Measurements from ENCODE around the gene TTLL10. TPM values are rescaled to one million over a fixed set of nuclear protein-coding genes. Genes with fewer than 3 reads are reported as not detected.

The TTLL10 gene
- total and polyA plus RNA-seq, 2 of the 4 experiments (the other 2 are of a cell fraction), result not detected

DNA sequence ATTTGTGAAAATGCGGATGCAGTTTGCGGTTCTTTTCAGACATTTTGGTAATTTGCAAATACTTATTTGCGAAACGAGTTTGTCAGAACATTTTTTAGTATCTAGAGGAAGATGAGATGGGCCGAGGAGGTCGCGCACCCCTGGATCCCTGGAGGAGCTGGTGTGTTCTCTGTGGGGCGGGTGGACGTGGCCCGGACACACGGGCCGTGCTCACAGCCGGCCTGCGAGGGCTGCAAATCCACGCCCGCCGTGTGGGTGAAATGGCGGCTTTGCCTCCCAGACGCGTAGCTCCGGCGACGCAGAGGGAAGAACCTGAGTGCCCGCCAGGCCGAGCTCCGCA is 9.3 kb upstream of the TTLL10 start:
- ATAC-seq (ENCODE audit: low read depth), result no peak
- WGBS, 2 experiments (ENCODE audit: extremely low coverage in 2 of 2, insufficient read length in 1 of 2), result 69% methylated on average over 22 of the region's 26 CpGs; no CpG with 5 or more reads in 1 of the 2 experiments
- H3K27me3 ChIP-seq (ENCODE audit: control insufficient read depth, insufficient read depth, low read length), result peaks cover 21% of the 10 kb centered on the region; the same call in 1 of the 2 replicates
- intact Hi-C loops (cut with micrococcal nuclease), result no loop called here
- H2AK9ac ChIP-seq (replicated peaks; ENCODE audit: low read depth, low read length, poor library complexity), result no peak overlapping the region
- no peaks in the 10 kb centered on the region for H3K9me3 ChIP-seq (ENCODE audit: control insufficient read depth, insufficient read depth, low read length)
- H3K56ac ChIP-seq (ENCODE audit: extremely low read depth, insufficient read depth, low read length), result no peak overlapping the region
- CTCF ChIA-PET, result no interaction called here
- in situ Hi-C loops (cut with MboI; ENCODE audit: low sequenced_read_pairs), result no loop called here
- H4K20me1 ChIP-seq (ENCODE audit: insufficient read depth, low read length), result no peaks in the 10 kb centered on the region
- H3K23ac ChIP-seq (ENCODE audit: low read depth, low read length), result no peak overlapping the region
- H2BK5ac ChIP-seq (ENCODE audit: low read depth, low read length, poor library complexity, severe bottlenecking), result no peak overlapping the region
- no peak overlapping the region for H2BK120ac ChIP-seq (ENCODE audit: low read depth, low read length)
- no peak overlapping the region for H3K18ac ChIP-seq (ENCODE audit: low read depth, low read length)
- H3K36me3 ChIP-seq (ENCODE audit: control insufficient read depth, insufficient read depth, low read length), result no peaks in the 10 kb centered on the region
- no peak overlapping the region for H3K9ac ChIP-seq (ENCODE audit: low read depth, low read length)
- H2BK15ac ChIP-seq (ENCODE audit: low read depth, low read length), result no peak overlapping the region
- H2AFZ ChIP-seq (replicated peaks; ENCODE audit: low read length, poor library complexity), result no peak overlapping the region
- TF ChIP-seq CEBPB (IDR thresholded peaks at IDR 0.05; ENCODE audit: low read depth, low read length) (no peak), BHLHE40 (IDR thresholded peaks at IDR 0.05; ENCODE audit: low read depth, low read length) (no peak), RAD21 (IDR thresholded peaks at IDR 0.05; ENCODE audit: low read length) (no peak), MXI1 (IDR thresholded peaks at IDR 0.05; ENCODE audit: borderline replicate concordance, low read depth, low read length) (no peak), RCOR1 (IDR thresholded peaks at IDR 0.05; ENCODE audit: insufficient replicate concordance, low read length) (no peak), FOS (IDR thresholded peaks at IDR 0.05; ENCODE audit: low read depth, low read length) (no peak), MAZ (IDR thresholded peaks at IDR 0.05; ENCODE audit: borderline replicate concordance, low read depth, low read length) (no peak), POLR2A (IDR thresholded peaks at IDR 0.05; ENCODE audit: low read depth, low read length) (no peak), SMC3 (IDR thresholded peaks at IDR 0.05; ENCODE audit: low read depth, low read length) (no peak)
- TF ChIP-seq, protein P1, sequence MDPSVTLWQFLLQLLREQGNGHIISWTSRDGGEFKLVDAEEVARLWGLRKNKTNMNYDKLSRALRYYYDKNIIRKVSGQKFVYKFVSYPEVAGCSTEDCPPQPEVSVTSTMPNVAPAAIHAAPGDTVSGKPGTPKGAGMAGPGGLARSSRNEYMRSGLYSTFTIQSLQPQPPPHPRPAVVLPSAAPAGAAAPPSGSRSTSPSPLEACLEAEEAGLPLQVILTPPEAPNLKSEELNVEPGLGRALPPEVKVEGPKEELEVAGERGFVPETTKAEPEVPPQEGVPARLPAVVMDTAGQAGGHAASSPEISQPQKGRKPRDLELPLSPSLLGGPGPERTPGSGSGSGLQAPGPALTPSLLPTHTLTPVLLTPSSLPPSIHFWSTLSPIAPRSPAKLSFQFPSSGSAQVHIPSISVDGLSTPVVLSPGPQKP (IDR thresholded peaks at IDR 0.05; ENCODE audit: borderline replicate concordance, low read depth, low read length), result no peak
- TF ChIP-seq, protein P2, sequence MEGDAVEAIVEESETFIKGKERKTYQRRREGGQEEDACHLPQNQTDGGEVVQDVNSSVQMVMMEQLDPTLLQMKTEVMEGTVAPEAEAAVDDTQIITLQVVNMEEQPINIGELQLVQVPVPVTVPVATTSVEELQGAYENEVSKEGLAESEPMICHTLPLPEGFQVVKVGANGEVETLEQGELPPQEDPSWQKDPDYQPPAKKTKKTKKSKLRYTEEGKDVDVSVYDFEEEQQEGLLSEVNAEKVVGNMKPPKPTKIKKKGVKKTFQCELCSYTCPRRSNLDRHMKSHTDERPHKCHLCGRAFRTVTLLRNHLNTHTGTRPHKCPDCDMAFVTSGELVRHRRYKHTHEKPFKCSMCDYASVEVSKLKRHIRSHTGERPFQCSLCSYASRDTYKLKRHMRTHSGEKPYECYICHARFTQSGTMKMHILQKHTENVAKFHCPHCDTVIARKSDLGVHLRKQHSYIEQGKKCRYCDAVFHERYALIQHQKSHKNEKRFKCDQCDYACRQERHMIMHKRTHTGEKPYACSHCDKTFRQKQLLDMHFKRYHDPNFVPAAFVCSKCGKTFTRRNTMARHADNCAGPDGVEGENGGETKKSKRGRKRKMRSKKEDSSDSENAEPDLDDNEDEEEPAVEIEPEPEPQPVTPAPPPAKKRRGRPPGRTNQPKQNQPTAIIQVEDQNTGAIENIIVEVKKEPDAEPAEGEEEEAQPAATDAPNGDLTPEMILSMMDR (conservative IDR thresholded peaks at IDR 0.05; ENCODE audit: low read depth, low read length), result no peak
- TF ChIP-seq, protein P3, sequence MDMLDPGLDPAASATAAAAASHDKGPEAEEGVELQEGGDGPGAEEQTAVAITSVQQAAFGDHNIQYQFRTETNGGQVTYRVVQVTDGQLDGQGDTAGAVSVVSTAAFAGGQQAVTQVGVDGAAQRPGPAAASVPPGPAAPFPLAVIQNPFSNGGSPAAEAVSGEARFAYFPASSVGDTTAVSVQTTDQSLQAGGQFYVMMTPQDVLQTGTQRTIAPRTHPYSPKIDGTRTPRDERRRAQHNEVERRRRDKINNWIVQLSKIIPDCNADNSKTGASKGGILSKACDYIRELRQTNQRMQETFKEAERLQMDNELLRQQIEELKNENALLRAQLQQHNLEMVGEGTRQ (IDR thresholded peaks at IDR 0.05; ENCODE audit: low read depth, low read length), result no peak
- H3K27ac ChIP-seq (ENCODE audit: insufficient read depth, low read length), result no peak overlapping the region
- H3K14ac ChIP-seq (replicated peaks; ENCODE audit: low read depth, low read length), result no peak overlapping the region
- no peaks in the 10 kb centered on the region for H3K79me1 ChIP-seq (ENCODE audit: low read depth in 1 of 2, low read length in 2 of 2)
- no peak overlapping the region for H3K4me2 ChIP-seq (ENCODE audit: low read depth, low read length)
- no peak overlapping the region for H3K4me3 ChIP-seq (ENCODE audit: insufficient read depth, low read depth, low read length)
- BruUV-seq (replicated peaks), result no TSS peak
- POLR2A ChIA-PET (ENCODE audit: unreplicated experiment), result no interaction called here
- dilution Hi-C loops (cut with HindIII; ENCODE audit: low sequenced_read_pairs, unreplicated experiment), result no loop called here
- no peak overlapping the region for H4K5ac ChIP-seq (ENCODE audit: low read depth, low read length)
- H3K9me1 ChIP-seq (ENCODE audit: insufficient read depth, low read length), result no peaks in the 10 kb centered on the region
- no peak overlapping the region for H4K91ac ChIP-seq (ENCODE audit: insufficient read depth, low read depth, low read length)
- H3K4ac ChIP-seq (ENCODE audit: low read depth, low read length), result no peak overlapping the region
- H2AK5ac ChIP-seq (ENCODE audit: low read depth, low read length), result no peak overlapping the region
- H2BK20ac ChIP-seq (ENCODE audit: low read depth, low read length), result no peak overlapping the region
- H3K4me1 ChIP-seq (ENCODE audit: control insufficient read depth, insufficient read depth, low read length), result no peaks in the 10 kb centered on the region
- H4K8ac ChIP-seq (ENCODE audit: low read depth in 2 of 2, low read length in 2 of 2), result no peak overlapping the region
- DNase-seq, result no peak
